Prostate gland (tissue), 2 donors: ENCODE data around the gene VKORC1. TPM values are rescaled to one million over a fixed set of nuclear protein-coding genes. Genes with fewer than 3 reads are reported as not detected.

Experiments used
- DNase-seq: peaks from one replicate; pipeline ENCODE4 v3.0.0-alpha.2; 2019; ENCODE audit warnings: low spot score
- H3K27ac ChIP-seq, 2 donors: fragments of 200-600 bp; sonication (generic); 2 replicates each; pipeline ENCODE4 v1.5.1; 2017 to 2019
- H3K27me3 ChIP-seq: fragments of 200-600 bp; sonication (generic); replicated peaks from 2 replicates; pipeline ENCODE4 v1.5.1; 2019; ENCODE audit not compliant: insufficient read depth
- H3K36me3 ChIP-seq, 2 donors: fragments of 200-600 bp; sonication (generic); 1 replicate in 1 of 2; 2 replicates in 1 of 2; pipeline versions ENCODE4 v1.5.1 to v1.8.1; 2017 to 2019
- H3K4me1 ChIP-seq: fragments of 200-600 bp; sonication (generic); replicated peaks from 2 replicates; pipeline ENCODE4 v1.5.1; 2019
- H3K4me3 ChIP-seq, 2 donors: fragments of 200-600 bp; sonication (generic); 2 replicates each; pipeline ENCODE4 v1.5.1; 2017 to 2019
- H3K9me3 ChIP-seq: fragments of 200-600 bp; sonication (generic); 2 replicates; pipeline ENCODE4 v1.5.1; 2017
- CTCF ChIP-seq, 4 experiments: fragments of 200-600 bp in 2 of 4; fragments of 450-650 bp in 2 of 4; sonication (generic) in 2 of 4; IDR thresholded peaks; 1 replicate in 3 of 4; 2 replicates in 1 of 4; pipeline ENCODE4 v1.5.1; 2016 to 2019; ENCODE audit warnings: antibody characterized with exemption in 4 of 4, mild to moderate bottlenecking in 2 of 4, moderate library complexity in 2 of 4
- POLR2A ChIP-seq: fragments of 450-650 bp; IDR thresholded peaks from one replicate; pipeline ENCODE4 v1.6.1; 2016; ENCODE audit warnings: antibody characterized with exemption, mild to moderate bottlenecking
- POLR2AphosphoS5 ChIP-seq: sonication (generic); formaldehyde crosslinking; IDR thresholded peaks from one replicate; pipeline ENCODE4 v1.6.1; 2017; ENCODE audit warnings: antibody characterized with exemption
- WGBS: methylation state at CpG from one replicate; pipeline ENCODE4 v1.1.5; 2018; 5-methylcytosine and 5-hydroxymethylcytosine counted together
- intact Hi-C: fragments of 100-400 bp; cut with DNase I; formaldehyde crosslinking; loops from one replicate; pipeline ENCODE4 v1.14.2; 2022
- total RNA-seq, 2 donors: library from RNA; depleted of rRNA; stranded (reverse); fragments of >200 nt; gene quantifications; one replicate each; pipeline ENCODE4 v1.1.0, GENCODE V29; 2016

The VKORC1 gene
- total RNA-seq, 2 donors from 2014 or later = 106 to 175 TPM

GRCh38 chr16:31073970-31074813 lies 20.4 kb downstream of the VKORC1 start, which contains the start of the genes ZNF646 and ZNF668:
TSS of gene ZNF646 (plus strand) at chr16:31074422. CDS start at chr16:31076325, 1,903 bp downstream.
TSS of gene ZNF668 (minus strand) at chr16:31074240. CDS start at chr16:31064459, 9,781 bp downstream.
- intact Hi-C loops = loop anchor here (2.0 to 5.0 kb wide), 2 partner anchors 21 to 42 kb away; partner anchors contain the start of genes STX4 and VKORC1
- H3K27ac ChIP-seq = peak within 1 kb of the TSS; percentile 91 to 94
- peak; percentile 99 for DNase-seq
- no peaks in the 10 kb centered on the region for H3K27me3 ChIP-seq
- under 1% methylated on average over 48 of the region's 48 CpGs for WGBS
- H3K9me3 ChIP-seq = no peaks in the 10 kb centered on the region
- H3K4me1 ChIP-seq = peaks cover 10% of the 10 kb centered on the region
- peak in 1 of 4 experiments; percentile 10 for TF ChIP-seq CTCF (IDR thresholded peaks at IDR 0.05)
- TF ChIP-seq POLR2A = peak; percentile 55
- TF ChIP-seq POLR2AphosphoS5 = peak; percentile 96
- peak within 1 kb of the TSS; percentile 97 to 99 for H3K4me3 ChIP-seq
- peaks cover 8 to 27% of the 10 kb centered on the region in 2 donors for H3K36me3 ChIP-seq

GRCh38 chr16:31073142-31073969 lies 21.2 kb downstream of the VKORC1 start:
- under 1% methylated on average over 66 of the region's 83 CpGs for WGBS

GRCh38 chr16:31072540-31073141 lies 22.0 kb downstream of the VKORC1 start:
- WGBS = 2% methylated on average over 27 of the region's 27 CpGs
- H3K9me3 ChIP-seq = no peaks in the 10 kb centered on the region
- no peak for DNase-seq
- no peaks in the 10 kb centered on the region for H3K27me3 ChIP-seq
- peaks cover 10% of the 10 kb centered on the region for H3K4me1 ChIP-seq
- peak overlapping the region; percentile 97 to 99 for H3K4me3 ChIP-seq
- peak overlapping the region; percentile 91 to 94 for H3K27ac ChIP-seq
- TF ChIP-seq POLR2A (no peak), CTCF (IDR thresholded peaks at IDR 0.05) (no peak), POLR2AphosphoS5 (no peak)
- intact Hi-C loops = loop anchor here (5.0 kb wide), 1 partner anchor 40 kb away; the partner anchor contains the start of gene STX4
- peaks cover 8 to 14% of the 10 kb centered on the region in 2 donors for H3K36me3 ChIP-seq

More at GRCh38 chr16:31073142-31073969, 21.2 kb downstream of the VKORC1 start:
- DNase-seq = peak; percentile 91
- Histone ChIP-seq H3K27ac (peak overlapping the region; percentile 91 to 94), H3K4me1 (peaks cover 10% of the 10 kb centered on the region), H3K9me3 (no peaks in the 10 kb centered on the region), H3K4me3 (peak overlapping the region; percentile 97 to 99), H3K27me3 (no peaks in the 10 kb centered on the region), H3K36me3 (peaks cover 8 to 21% of the 10 kb centered on the region in 2 donors)
- intact Hi-C loops = loop anchor here (5.0 kb wide), 1 partner anchor 41 kb away; the partner anchor contains the start of gene STX4
- TF ChIP-seq CTCF (IDR thresholded peaks at IDR 0.05) (peak in 2 of 4 experiments; percentile 15 to 17), POLR2AphosphoS5 (peak; percentile 9), POLR2A (peak; percentile 33)

- no peak for TF ChIP-seq POLR2AphosphoS5
- H3K36me3 ChIP-seq = peaks cover 5 to 6% of the 10 kb centered on the region in 2 donors
- intact Hi-C loops = loop anchor here (5.0 kb wide), 1 partner anchor 40 kb away; the partner anchor contains the start of gene STX4
- H3K4me1 ChIP-seq = peaks cover 10% of the 10 kb centered on the region
- H3K27ac ChIP-seq = no peak overlapping the region
- H3K9me3 ChIP-seq = no peaks in the 10 kb centered on the region
- WGBS = 26% methylated on average over 4 of the region's 4 CpGs
- no peak overlapping the region for H3K4me3 ChIP-seq
- no peaks in the 10 kb centered on the region for H3K27me3 ChIP-seq
- DNase-seq = no peak
These were observed 22.7 kb downstream of the VKORC1 start for GRCh38 chr16:31071861-31072260.
